HS-27A (cell line): ENCODE data around the gene MAP3K21.

Experiments used
- DNase-seq: peaks from one replicate; pipeline ENCODE4 v3.0.0-alpha.2; 2012; ENCODE audit warnings: low read depth, missing footprints

The MAP3K21 gene

GRCh38 chr1:233359431-233359830 is 31.9 kb downstream of the MAP3K21 start:
- DNase-seq, result no peak

DNA sequence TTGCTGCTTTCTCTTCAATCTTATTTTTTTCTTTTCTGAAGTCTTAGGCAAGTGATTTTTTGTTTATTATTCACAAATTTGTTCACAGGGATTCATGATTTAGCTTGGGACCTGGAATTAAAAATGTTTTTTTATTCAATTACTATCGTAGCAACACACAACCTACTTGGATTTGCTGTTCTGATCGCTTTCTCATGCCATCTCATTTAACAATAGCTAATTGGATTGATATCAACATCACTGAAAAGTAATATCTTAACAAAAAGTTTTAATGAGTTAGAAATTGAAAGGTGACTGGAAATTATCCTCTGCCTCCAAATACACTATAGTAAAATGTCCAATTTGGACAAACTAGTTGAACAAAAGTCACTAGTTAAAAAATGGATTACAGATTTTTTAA is 32.4 kb downstream of the MAP3K21 start:
- no peak for DNase-seq

GRCh38 chr1:233360525-233361102 is 33.1 kb downstream of the MAP3K21 start:
- no peak for DNase-seq

- DNase-seq, result no peak
Measured at GRCh38 chr1:233361876-233362275, 34.4 kb downstream of the MAP3K21 start.

DNA sequence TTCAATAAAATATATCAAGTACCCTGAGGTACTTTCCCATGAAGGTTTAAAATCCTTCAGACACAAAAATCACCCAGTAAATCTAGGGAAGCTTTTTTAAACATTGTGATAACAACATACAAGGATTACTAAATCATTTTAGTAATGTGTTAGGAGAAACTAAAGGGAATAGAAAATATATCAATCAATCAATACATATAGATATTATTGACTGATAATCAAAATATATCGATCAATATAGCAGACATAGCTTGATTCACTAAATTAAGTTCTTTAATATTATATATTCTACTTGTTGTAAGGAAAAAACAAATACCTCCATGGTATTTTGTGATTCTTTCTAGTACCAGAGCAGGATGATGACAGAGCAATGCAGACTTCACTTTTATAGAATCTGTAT is 35.2 kb downstream of the MAP3K21 start:
- DNase-seq, result no peak

DNA sequence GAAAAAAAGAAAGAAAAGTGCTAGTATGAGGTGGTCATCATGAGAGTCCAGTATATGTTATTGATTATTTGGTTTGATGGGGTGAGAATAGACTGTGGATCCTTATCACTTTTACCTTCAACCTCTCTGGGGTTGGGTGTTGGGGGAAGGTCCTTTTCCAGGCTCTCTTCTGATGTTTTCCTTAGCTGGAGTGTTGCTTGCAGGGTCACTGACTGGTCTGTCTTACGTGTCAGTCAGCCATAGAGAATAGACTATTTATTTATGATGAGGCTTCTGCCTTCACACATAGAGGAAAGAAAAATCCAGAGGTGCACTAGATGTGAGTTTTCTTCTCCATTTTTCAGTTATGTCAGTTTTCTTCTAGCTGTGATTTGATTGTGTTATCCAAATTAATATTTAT is 36.5 kb downstream of the MAP3K21 start:
- no peak for DNase-seq

DNA sequence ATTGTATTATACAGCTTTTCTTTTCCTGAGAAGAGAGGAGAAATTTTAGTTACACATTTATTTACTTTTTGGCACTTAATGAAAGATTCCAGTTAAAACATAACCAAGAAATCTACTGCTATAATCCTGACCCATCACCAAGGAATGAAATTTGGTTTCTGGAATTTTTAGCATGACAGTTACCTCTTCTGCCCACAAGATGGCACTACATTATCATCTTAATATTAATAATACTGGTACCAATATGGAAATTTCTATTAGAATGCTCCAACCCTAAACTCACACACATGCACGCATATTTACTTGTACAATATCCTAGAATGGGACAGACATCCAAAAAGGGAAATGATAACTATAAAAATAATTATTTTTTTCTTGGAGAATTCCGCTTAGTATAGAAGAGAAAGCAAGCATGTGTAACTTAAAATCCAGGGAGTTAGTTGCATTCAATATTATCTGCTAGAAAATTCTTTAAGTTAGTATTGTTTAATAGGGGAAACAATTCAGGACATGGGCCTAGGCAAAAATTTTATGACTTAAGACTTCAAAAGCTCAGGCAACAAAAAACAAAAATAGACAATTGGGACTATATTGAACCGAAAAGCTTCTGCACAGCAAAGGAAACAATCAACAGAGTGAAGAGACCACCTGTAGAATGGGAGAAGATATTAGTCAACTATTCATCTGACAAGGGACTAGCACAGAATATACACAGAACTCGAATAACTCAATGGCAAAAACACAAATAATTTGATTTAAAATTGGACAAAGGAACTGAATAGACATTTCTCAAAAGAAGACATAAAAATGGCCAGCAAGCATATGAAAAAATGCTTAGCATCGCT is 37.4 kb downstream of the MAP3K21 start:
- no peak for DNase-seq

DNA sequence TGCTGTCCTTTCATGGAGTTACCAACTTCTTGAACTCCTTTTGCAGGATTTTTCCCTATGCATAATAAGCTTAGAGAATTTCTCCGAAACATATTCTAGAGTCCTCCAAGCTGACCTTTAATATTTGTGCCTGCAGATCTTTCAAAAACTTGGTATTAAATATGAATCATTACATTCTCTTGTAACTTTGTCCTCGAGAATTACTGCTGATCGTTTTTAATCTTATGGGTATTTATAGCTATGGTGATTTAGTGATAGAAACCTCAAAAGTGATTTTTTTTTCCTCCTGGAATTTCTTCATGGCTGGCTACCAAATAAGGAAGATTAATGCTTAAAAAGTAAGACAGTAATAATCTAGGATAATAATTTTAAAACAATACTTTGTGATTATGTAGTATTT is 39.1 kb downstream of the MAP3K21 start:
- no peak for DNase-seq

DNA sequence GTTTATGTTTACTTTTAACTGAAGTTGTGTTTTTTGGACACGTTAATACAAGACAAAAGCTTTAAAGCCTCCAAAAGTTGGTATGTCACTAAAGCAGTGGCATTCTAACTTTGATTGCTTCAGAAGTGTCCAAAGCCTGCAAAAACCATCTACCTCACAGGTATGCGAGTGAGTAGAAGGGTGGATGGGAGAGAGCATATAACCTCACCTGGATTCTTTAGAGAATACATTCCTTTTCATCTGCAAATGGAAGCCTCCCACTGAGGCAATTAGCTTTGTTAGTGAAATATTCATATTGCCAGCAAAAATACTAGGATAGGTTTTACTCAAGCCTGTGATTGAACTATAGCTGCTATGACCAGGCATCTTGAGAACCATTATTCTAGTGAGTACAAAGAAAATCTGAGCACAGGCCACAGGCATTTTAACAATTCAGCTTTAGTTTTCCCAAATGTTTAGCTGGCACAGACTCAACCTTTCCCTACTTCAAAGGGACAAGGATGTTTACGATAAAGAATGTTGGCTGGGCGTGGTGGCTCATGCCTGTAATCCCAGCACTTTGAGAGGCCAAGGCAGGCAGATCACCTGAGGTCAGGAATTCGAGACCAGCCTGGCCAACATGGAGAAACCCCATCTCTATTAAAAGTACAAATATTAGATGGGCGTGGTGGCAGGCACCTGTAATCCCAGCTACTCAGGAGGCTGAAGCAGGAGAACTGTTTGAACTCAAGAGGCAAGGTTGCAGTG is 39.7 kb downstream of the MAP3K21 start:
- DNase-seq, result peak; percentile 29

- DNase-seq, result no peak
Measured at GRCh38 chr1:233368106-233368788, 40.7 kb downstream of the MAP3K21 start.

- DNase-seq, result no peak
Measured at GRCh38 chr1:233368789-233369130, 41.2 kb downstream of the MAP3K21 start.

GRCh38 chr1:233372218-233373120 is 44.9 kb downstream of the MAP3K21 start:
- DNase-seq, result no peak

- DNase-seq, result no peak
Measured at GRCh38 chr1:233373226-233373625, 45.7 kb downstream of the MAP3K21 start.

DNA sequence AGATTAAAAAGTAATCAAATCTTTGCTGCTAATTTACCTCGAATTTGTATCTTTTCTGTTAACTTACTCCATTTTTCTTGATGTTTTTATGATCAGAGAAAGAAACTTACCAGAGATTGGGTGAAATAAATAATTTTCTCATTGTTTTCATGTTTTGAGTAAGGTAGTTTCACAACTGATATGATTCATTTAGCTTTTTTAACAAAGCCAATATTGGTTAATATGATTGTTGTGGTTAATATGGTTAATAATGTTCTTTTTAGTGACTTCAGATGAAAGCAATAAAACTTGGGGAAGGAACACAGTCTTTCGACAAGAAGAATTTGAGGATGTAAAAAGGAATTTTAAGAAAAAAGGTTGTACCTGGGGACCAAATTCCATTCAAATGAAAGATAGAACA is 48.1 kb downstream of the MAP3K21 start:
- DNase-seq, result no peak

DNA sequence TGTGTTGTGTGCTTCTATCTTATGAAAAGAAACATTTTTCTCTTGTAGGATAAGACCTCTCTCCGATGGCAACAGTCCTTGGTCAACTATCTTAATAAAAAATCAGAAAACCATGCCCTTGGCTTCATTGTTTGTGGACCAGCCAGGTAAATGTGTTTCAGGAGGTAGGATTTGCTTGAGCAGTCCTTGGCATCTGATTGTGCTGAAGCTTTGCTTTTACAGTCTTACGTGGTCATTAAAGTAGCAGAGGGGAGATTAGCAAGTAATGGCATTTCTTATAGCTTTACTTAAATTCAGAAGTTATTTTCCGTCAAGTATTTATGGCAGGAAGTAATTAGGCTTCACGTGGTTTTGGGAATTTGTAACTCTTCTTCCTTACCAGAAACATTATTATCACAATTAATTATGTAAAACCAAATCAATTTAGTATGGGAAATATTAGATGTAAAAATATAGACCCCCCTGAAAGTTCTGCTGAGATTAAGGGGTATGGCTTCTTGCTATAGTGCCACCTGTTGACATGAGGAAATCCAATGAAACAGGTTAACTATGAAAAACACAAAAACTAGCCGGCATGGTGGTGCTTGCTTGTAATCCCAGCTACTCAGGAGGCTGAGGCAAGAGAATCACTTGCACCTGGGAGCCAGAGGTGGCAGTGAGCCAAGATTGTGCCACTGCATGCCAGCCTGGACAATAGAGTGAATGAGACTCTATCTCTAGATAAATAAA is 49.0 kb downstream of the MAP3K21 start:
- DNase-seq, result no peak

GRCh38 chr1:233379869-233380438 is 52.4 kb downstream of the MAP3K21 start:
- no peak for DNase-seq

DNA sequence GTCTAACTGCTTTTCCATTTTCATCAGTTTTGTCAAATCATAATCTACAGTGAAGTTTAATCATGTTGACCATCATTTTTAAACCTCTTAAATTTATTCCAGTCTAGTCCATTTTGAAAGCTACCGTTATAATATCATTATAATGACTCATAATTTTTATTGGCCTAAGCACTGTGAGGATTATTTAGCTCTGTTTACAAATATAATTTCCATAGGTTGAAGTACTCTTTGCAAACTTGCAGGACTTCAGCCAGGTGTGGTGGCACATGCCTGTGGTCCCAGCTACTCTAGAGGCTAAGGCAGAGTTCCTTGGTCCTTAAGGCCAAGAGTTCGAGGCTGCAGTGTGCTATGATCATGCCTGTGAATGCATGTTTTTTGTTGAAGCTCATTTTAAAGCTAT is 54.3 kb downstream of the MAP3K21 start:
- no peak for DNase-seq

DNA sequence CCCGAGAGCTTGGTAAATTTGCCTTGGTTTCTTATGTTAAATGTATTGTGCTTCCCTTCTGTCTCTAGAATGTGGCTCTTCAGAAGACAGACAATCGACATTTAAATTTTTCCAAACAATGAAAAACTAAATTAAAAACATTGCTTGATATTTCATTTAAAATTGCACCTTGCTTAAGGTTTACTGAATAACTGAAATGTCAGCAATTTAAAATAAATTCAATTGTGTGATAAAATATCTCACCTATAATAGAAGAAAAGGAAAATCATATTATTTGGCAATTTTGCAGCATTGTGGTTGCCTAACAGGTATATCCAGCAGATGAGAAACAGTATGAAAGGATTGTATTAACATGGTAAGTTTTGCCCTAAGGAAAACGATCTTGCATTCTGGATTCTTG is 56.5 kb downstream of the MAP3K21 start:
- no peak for DNase-seq

DNA sequence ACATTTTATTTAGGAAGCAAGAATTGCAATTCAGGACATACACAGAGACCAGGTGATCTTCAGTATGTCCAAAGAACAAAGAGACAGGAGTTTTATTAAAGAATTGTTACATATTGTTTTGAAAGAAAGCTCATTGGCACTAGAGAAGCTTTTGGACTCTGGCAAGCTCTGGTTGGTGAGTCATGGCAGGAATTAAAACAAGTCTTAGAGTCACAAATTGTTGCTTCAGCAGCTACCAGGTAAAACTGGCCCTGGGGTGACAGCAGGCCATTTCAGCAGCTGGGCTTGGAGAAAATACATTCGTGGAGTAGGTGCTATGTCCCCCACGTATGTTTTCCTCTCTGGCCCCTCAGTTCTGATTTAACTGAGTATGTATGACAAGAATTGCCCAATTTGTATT is 58.8 kb downstream of the MAP3K21 start:
- no peak for DNase-seq

- no peak for DNase-seq
Measured at GRCh38 chr1:233387585-233387984, 60.1 kb downstream of the MAP3K21 start.

DNA sequence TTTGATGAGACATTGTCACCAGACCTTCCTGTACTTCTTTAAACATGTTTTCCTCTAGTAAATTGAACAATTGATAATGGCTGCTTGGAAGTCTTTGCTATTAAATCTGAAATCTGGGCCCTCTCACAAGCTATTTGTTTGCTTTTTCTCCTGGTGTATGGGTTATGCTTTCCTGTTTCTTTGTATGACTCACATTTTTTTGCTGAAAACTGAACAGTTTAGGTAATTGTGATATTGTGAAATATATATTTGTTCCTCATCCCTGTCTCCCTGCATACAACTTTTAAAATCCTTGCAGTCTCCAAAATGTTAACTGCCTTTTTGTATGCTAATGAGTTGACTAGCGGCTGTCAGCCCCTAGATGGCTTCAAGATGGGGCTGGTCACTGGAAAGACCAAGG is 61.6 kb downstream of the MAP3K21 start:
- DNase-seq, result no peak
